ELR (cell line): Measurements from ENCODE around the gene NUDC.
"Not testable (repeated sequence)": the region's sequence is repeated elsewhere in the genome, so short reads cannot be mapped to it uniquely, and the experiment has no call there.

ENCODE experiments used
- DNase-seq: peaks from one replicate; pipeline ENCODE4 v3.0.0-alpha.2; 2015; ENCODE audit warnings: low read depth

Gene NUDC

GRCh38 chr1:26921540-26922430 is at the start of gene NUDC:
NUDC (plus strand) TSS chr1:26921743; CDS start chr1:26921849, 106 bp downstream.
- DNase-seq = peak; percentile 98

GRCh38 chr1:26873097-26873496 is 48.4 kb upstream of the NUDC start:
- not testable (repeated sequence) for DNase-seq

GRCh38 chr1:26874896-26875295 is 46.6 kb upstream of the NUDC start:
- no peak for DNase-seq

- no peak for DNase-seq
These were observed 44.2 kb upstream of the NUDC start for GRCh38 chr1:26877326-26877725.

- no peak for DNase-seq
These were observed 41.8 kb upstream of the NUDC start for GRCh38 chr1:26879793-26880192.

- DNase-seq = not testable (repeated sequence)
These were observed 39.9 kb upstream of the NUDC start for GRCh38 chr1:26881611-26882010.

- DNase-seq = no peak
These were observed 38.7 kb upstream of the NUDC start for GRCh38 chr1:26882696-26883463.

- peak; percentile 69 for DNase-seq
These were observed 34.4 kb upstream of the NUDC start for GRCh38 chr1:26887125-26887524.

GRCh38 chr1:26888231-26888630 is 33.3 kb upstream of the NUDC start:
- DNase-seq = no peak

GRCh38 chr1:26889551-26890466 is 31.7 kb upstream of the NUDC start, which contains the start of gene GPN2:
GPN2 (minus strand) TSS chr1:26890283; CDS start chr1:26890096, 187 bp downstream.
- peak; percentile 79 for DNase-seq

- no peak for DNase-seq
These were observed 31.1 kb upstream of the NUDC start for GRCh38 chr1:26890467-26890796.

- DNase-seq = no peak
These were observed 27.3 kb upstream of the NUDC start for GRCh38 chr1:26894263-26894662.

GRCh38 chr1:26897351-26897750 is 24.2 kb upstream of the NUDC start:
- DNase-seq = no peak

- peak; percentile 94 for DNase-seq
These were observed 21.3 kb upstream of the NUDC start, which contains the start of gene GPATCH3 for GRCh38 chr1:26900001-26900814. GPATCH3 (minus strand) TSS chr1:26900467; CDS start chr1:26900442, 25 bp downstream.

GRCh38 chr1:26900815-26901511 is 20.6 kb upstream of the NUDC start:
- DNase-seq = no peak

- peak; percentile 97 for DNase-seq
These were observed 14.2 kb upstream of the NUDC start for GRCh38 chr1:26907071-26907917.

GRCh38 chr1:26909951-26910342 is 11.6 kb upstream of the NUDC start:
- no peak for DNase-seq

GRCh38 chr1:26910343-26911160 is 11.0 kb upstream of the NUDC start:
- no peak for DNase-seq
